ENCODE results near the gene VTI1A. TPM values are rescaled to one million over a fixed set of nuclear protein-coding genes. Genes with fewer than 3 reads are reported as not detected.

The VTI1A gene
- total RNA-seq, 3 donors from 2014 or later = 36.2 to 55.9 (median 44.4) TPM

GRCh38 chr10:112769081-112769480 lies 322.1 kb downstream of the VTI1A start:
- Histone ChIP-seq H3K9me3 (no peaks in the 10 kb centered on the region), H3K4me3 (no peak overlapping the region), H3K4me1 (ENCODE audit: low read depth) (no peaks in the 10 kb centered on the region), H3K36me3 (ENCODE audit: low read depth) (no peaks in the 10 kb centered on the region)
- intact Hi-C loops (cut with DNase I, micrococcal nuclease) = no loop called here
- TF ChIP-seq CTCF (IDR thresholded peaks at IDR 0.05) = no peak
- DNase-seq = no peak
- ATAC-seq = no peak

GRCh38 chr10:112769611-112770370 lies 322.8 kb downstream of the VTI1A start:
- Histone ChIP-seq H3K9me3 (no peaks in the 10 kb centered on the region), H3K36me3 (ENCODE audit: low read depth) (no peaks in the 10 kb centered on the region), H3K4me1 (ENCODE audit: low read depth) (no peaks in the 10 kb centered on the region), H3K4me3 (no peak overlapping the region)
- intact Hi-C loops (cut with DNase I, micrococcal nuclease) = no loop called here
- no peak for ATAC-seq
- no peak for DNase-seq
- no peak for TF ChIP-seq CTCF (IDR thresholded peaks at IDR 0.05)

- no peak overlapping the region for H3K4me3 ChIP-seq
- DNase-seq = no peak
- H3K36me3 ChIP-seq (ENCODE audit: low read depth) = no peaks in the 10 kb centered on the region
- no peak for TF ChIP-seq CTCF (IDR thresholded peaks at IDR 0.05)
- H3K9me3 ChIP-seq = no peaks in the 10 kb centered on the region
- H3K4me1 ChIP-seq (ENCODE audit: low read depth) = peaks cover 8% of the 10 kb centered on the region
- intact Hi-C loops (cut with DNase I, micrococcal nuclease) = no loop called here
- ATAC-seq = no peak
Measured at GRCh38 chr10:112771733-112772132, 324.7 kb downstream of the VTI1A start.

GRCh38 chr10:112773783-112774182 lies 326.8 kb downstream of the VTI1A start:
- DNase-seq (no peak), ATAC-seq (no peak)

GRCh38 chr10:112774210-112774609 lies 327.2 kb downstream of the VTI1A start:
- DNase-seq = no peak
- intact Hi-C loops (cut with DNase I, micrococcal nuclease) = no loop called here

More at GRCh38 chr10:112773783-112774182, 326.8 kb downstream of the VTI1A start:
- intact Hi-C loops (cut with DNase I, micrococcal nuclease) = no loop called here
- H3K4me1 ChIP-seq (ENCODE audit: low read depth) = peaks cover 11% of the 10 kb centered on the region
- no peaks in the 10 kb centered on the region for H3K36me3 ChIP-seq (ENCODE audit: low read depth)
- H3K9me3 ChIP-seq = no peaks in the 10 kb centered on the region
- no peak for TF ChIP-seq CTCF (IDR thresholded peaks at IDR 0.05)
- H3K4me3 ChIP-seq = no peak overlapping the region

More at GRCh38 chr10:112774210-112774609, 327.2 kb downstream of the VTI1A start:
- no peaks in the 10 kb centered on the region for H3K9me3 ChIP-seq
- H3K36me3 ChIP-seq (ENCODE audit: low read depth) = no peaks in the 10 kb centered on the region
- no peak overlapping the region for H3K4me3 ChIP-seq
- H3K4me1 ChIP-seq (ENCODE audit: low read depth) = peaks cover 14% of the 10 kb centered on the region
- no peak for ATAC-seq
- TF ChIP-seq CTCF (IDR thresholded peaks at IDR 0.05) = no peak
